ENCODE data around the gene ATP5F1D.

The ATP5F1D gene

GRCh38 chr19:1231729-1232637 is 9.6 kb upstream of the ATP5F1D start:
- peak; percentile 42 for DNase-seq

- DNase-seq = no peak
These were observed 8.9 kb upstream of the ATP5F1D start for GRCh38 chr19:1232652-1233072.

GRCh38 chr19:1233115-1233667 is 8.4 kb upstream of the ATP5F1D start:
- DNase-seq = no peak

GRCh38 chr19:1234051-1234954 is 7.2 kb upstream of the ATP5F1D start:
- no peak for DNase-seq

- DNase-seq = no peak
These were observed 6.6 kb upstream of the ATP5F1D start for GRCh38 chr19:1234955-1235380.

GRCh38 chr19:1235625-1236538 is 5.7 kb upstream of the ATP5F1D start:
- DNase-seq = no peak

GRCh38 chr19:1236576-1236975 is 5.0 kb upstream of the ATP5F1D start:
- DNase-seq = no peak

- DNase-seq = peak; percentile 50
These were observed 4.4 kb upstream of the ATP5F1D start for GRCh38 chr19:1237027-1237659.

- no peak for DNase-seq
These were observed 3.7 kb upstream of the ATP5F1D start, which contains the start of gene CBARP for GRCh38 chr19:1237754-1238368. TSS of gene CBARP (minus strand) at chr19:1238005. CDS start at chr19:1236100, 1,905 bp downstream.

- no peak for DNase-seq
These were observed 2.9 kb upstream of the ATP5F1D start for GRCh38 chr19:1238369-1239303.

- DNase-seq = no peak
These were observed 2.1 kb upstream of the ATP5F1D start for GRCh38 chr19:1239420-1239795.

- DNase-seq = peak; percentile 85
These were observed 1.5 kb upstream of the ATP5F1D start for GRCh38 chr19:1239796-1240737.

GRCh38 chr19:1240925-1241324 is 626 bp upstream of the ATP5F1D start:
- no peak for DNase-seq

- peak; percentile 79 for DNase-seq
These were observed 2.5 kb downstream of the ATP5F1D start for GRCh38 chr19:1243768-1244692.

GRCh38 chr19:1244693-1245451 is 3.3 kb downstream of the ATP5F1D start:
- no peak for DNase-seq
